ENCODE measurements around the gene EXD2. TPM values are rescaled to one million over a fixed set of nuclear protein-coding genes. Genes with fewer than 3 reads are reported as not detected.
A peak's percentile ranks its signal among the peaks of the same experiment; 100 is the strongest.
"Not testable (repeated sequence)": the region's sequence is repeated elsewhere in the genome, so short reads cannot be mapped to it uniquely, and the experiment has no call there.

The EXD2 gene
- total RNA-seq, 1 experiment from 2014 or later = 14.5 TPM

GRCh38 chr14:69249603-69250002 lies 58.3 kb downstream of the EXD2 start:
- DNase-seq (ENCODE audit: low read depth) = no peak

- DNase-seq (ENCODE audit: low read depth) = no peak
These were observed 61.6 kb downstream of the EXD2 start for GRCh38 chr14:69252851-69253250.

GRCh38 chr14:69259168-69259526 lies 67.8 kb downstream of the EXD2 start:
- no peak for DNase-seq (ENCODE audit: low read depth)

- peak; percentile 36 for DNase-seq (ENCODE audit: low read depth)
These were observed 68.4 kb downstream of the EXD2 start, which contains the start of gene GALNT16 for GRCh38 chr14:69259527-69260189. TSS of gene GALNT16 (plus strand) at chr14:69260158. CDS start at chr14:69260291, 133 bp downstream.

GRCh38 chr14:69260190-69260860 lies 69.0 kb downstream of the EXD2 start:
- DNase-seq (ENCODE audit: low read depth) = no peak

GRCh38 chr14:69260861-69261564 lies 69.7 kb downstream of the EXD2 start:
- DNase-seq (ENCODE audit: low read depth) = no peak

GRCh38 chr14:69261761-69262331 lies 70.5 kb downstream of the EXD2 start:
- DNase-seq (ENCODE audit: low read depth) = no peak

GRCh38 chr14:69262516-69262915 lies 71.2 kb downstream of the EXD2 start:
- peak; percentile 20 for DNase-seq (ENCODE audit: low read depth)

- peak; percentile 99 for DNase-seq (ENCODE audit: low read depth)
These were observed 72.1 kb downstream of the EXD2 start for GRCh38 chr14:69263364-69263763.

GRCh38 chr14:69263771-69264170 lies 72.5 kb downstream of the EXD2 start:
- DNase-seq (ENCODE audit: low read depth) = peak; percentile 57

GRCh38 chr14:69266572-69267345 lies 75.5 kb downstream of the EXD2 start:
- DNase-seq (ENCODE audit: low read depth) = no peak

GRCh38 chr14:69267492-69267891 lies 76.2 kb downstream of the EXD2 start:
- no peak for DNase-seq (ENCODE audit: low read depth)

- peak; percentile 77 for DNase-seq (ENCODE audit: low read depth)
These were observed 76.9 kb downstream of the EXD2 start for GRCh38 chr14:69268223-69268622.

- DNase-seq (ENCODE audit: low read depth) = peak; percentile 93
These were observed 77.5 kb downstream of the EXD2 start for GRCh38 chr14:69268763-69269162.

- no peak for DNase-seq (ENCODE audit: low read depth)
These were observed 78.1 kb downstream of the EXD2 start for GRCh38 chr14:69269381-69269780.

GRCh38 chr14:69270097-69270496 lies 78.8 kb downstream of the EXD2 start:
- no peak for DNase-seq (ENCODE audit: low read depth)

GRCh38 chr14:69270795-69271708 lies 79.8 kb downstream of the EXD2 start:
- peak; percentile 75 for DNase-seq (ENCODE audit: low read depth)

- DNase-seq (ENCODE audit: low read depth) = no peak
These were observed 83.0 kb downstream of the EXD2 start for GRCh38 chr14:69274321-69274720.

GRCh38 chr14:69275331-69275730 lies 84.0 kb downstream of the EXD2 start:
- DNase-seq (ENCODE audit: low read depth) = no peak

- DNase-seq (ENCODE audit: low read depth) = not testable (repeated sequence)
These were observed 86.1 kb downstream of the EXD2 start for GRCh38 chr14:69277356-69277755.

Data from LHCN-M2 (cell line).